ENCODE measurements around the gene TRAF5.

TRAF5 gene

DNA sequence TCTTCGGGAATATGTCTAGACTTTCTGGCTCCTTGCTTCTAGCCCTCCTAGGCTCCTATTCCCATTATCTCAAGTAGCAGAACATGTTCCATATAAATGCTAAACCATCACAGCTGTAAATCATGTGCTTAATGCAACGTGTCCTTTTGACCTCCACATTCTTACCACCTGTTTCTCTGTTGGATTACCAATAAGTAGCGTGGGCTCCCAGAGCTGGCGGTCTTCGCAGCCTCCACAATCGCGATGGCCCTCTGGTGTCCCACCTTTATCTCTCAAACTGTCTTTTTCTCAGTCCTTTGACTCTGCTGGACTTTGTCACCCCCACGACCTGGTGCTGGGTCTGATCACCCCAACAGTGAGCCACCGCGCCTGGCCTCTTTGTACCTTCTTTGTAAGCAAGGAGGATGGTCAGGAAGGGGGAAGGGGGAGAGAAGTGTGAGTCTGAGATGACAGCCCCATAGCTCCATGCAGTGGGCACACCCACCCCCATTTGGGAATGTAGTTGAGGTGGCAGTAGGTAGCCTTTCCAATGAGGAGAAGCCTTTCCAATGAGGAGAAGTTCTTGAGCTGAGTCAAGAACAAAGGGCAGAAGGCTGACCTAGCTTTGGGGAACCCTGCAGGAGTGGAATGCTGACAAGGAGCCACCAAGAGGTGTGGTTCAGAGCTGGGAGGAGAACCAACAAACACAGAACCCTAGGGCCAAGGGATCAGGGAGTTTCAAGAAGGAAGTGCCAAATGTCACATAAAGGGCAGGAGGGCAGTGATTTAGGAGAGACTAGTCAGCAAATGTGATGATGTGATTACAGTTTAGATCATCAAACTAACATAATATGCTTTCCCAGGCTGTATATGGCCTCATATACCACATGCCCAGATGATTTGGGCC lies 14.2 kb downstream of the TRAF5 start:
- H3K27ac ChIP-seq = no peak overlapping the region
- TF ChIP-seq, protein P1, sequence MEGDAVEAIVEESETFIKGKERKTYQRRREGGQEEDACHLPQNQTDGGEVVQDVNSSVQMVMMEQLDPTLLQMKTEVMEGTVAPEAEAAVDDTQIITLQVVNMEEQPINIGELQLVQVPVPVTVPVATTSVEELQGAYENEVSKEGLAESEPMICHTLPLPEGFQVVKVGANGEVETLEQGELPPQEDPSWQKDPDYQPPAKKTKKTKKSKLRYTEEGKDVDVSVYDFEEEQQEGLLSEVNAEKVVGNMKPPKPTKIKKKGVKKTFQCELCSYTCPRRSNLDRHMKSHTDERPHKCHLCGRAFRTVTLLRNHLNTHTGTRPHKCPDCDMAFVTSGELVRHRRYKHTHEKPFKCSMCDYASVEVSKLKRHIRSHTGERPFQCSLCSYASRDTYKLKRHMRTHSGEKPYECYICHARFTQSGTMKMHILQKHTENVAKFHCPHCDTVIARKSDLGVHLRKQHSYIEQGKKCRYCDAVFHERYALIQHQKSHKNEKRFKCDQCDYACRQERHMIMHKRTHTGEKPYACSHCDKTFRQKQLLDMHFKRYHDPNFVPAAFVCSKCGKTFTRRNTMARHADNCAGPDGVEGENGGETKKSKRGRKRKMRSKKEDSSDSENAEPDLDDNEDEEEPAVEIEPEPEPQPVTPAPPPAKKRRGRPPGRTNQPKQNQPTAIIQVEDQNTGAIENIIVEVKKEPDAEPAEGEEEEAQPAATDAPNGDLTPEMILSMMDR (conservative IDR thresholded peaks at IDR 0.05) = no peak

DNA sequence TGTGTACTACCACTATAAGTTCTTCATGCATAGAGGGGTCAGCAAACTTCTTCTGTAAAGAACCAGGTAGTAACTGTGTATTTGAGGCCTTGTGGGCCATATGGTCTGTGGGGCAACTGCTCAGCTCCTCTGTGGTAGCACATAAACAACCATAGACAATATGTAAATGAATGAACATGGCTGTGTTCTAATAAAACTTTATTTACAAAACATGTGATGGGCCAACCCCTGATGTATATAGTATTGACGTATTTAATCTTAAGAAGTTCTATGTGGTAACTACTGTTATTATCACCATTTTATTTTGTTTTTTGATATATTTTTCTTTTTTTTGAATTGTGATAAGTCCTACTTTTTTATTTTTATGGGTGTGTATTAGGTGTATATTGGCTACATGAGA lies 15.4 kb downstream of the TRAF5 start:
- TF ChIP-seq, protein P1 (conservative IDR thresholded peaks at IDR 0.05) = no peak
- H3K27ac ChIP-seq = no peak overlapping the region

DNA sequence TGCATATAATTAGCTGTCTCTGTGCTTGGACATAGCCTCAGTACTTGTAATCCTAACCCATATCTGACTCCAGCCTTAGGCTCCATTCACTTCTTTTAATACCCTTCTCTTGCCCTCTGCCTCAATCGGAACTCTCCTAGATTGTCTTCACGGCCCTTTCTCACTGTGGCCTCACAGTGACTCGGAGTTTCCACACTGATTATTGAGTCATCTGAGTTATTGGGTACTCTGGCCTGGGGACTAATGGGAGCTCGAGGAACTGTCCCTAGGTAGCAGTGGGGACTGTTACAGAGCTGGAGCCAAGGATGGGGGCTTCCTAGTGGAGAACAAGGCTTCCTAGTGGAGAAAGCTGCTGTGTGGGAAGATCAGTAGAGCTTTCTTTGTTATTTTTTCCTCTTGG lies 17.0 kb downstream of the TRAF5 start:
- peak overlapping the region; percentile 26; the same call in 1 of the 2 replicates for H3K27ac ChIP-seq
- TF ChIP-seq, protein P1 (conservative IDR thresholded peaks at IDR 0.05) = no peak

DNA sequence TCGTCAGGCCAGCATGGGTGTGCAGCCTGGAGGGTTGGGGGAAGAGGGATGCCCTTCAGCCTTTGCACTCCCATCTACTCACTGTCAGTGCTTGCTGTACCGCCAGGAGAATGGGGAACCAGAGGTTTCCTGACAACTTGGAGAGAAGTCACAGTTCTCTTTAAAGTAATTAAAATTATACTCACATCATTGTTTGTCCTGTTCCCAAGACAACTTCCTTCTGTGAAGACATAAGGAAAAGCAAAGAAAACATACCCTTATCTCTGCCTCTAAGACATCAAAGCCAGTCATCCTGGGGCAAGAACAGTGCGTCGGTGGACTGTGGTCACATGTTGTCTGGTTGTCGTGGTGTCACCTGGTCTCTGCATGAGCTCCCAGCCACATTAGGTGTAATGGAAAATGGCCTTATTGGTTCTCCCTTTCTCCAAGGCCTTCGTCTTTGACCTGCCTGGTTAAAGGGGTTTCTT lies 17.6 kb downstream of the TRAF5 start:
- TF ChIP-seq, protein P1 (conservative IDR thresholded peaks at IDR 0.05) = no peak
- H3K27ac ChIP-seq = peak overlapping the region; percentile 26; the same call in 1 of the 2 replicates

DNA sequence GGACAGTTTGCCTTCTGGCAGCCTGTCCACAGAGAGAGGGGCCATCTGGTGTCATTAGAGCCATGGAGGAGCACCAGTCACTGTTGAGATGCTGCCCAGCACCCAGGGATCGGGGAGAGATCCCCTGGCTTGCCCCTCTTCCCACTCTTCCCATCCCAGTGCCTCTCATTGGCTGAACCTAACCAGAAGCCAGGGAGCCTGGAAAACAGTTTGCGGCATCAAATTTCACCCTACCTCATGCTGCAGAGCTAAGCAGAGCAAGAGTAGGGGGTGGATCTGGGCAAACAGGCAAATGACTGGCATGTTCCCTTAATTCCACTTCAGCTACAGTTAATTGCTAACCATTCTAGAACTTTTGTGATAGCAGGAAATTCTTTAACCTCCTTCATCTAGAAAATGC lies 19.1 kb downstream of the TRAF5 start:
- TF ChIP-seq, protein P1 (conservative IDR thresholded peaks at IDR 0.05) = no peak
- H3K27ac ChIP-seq = no peak overlapping the region

DNA sequence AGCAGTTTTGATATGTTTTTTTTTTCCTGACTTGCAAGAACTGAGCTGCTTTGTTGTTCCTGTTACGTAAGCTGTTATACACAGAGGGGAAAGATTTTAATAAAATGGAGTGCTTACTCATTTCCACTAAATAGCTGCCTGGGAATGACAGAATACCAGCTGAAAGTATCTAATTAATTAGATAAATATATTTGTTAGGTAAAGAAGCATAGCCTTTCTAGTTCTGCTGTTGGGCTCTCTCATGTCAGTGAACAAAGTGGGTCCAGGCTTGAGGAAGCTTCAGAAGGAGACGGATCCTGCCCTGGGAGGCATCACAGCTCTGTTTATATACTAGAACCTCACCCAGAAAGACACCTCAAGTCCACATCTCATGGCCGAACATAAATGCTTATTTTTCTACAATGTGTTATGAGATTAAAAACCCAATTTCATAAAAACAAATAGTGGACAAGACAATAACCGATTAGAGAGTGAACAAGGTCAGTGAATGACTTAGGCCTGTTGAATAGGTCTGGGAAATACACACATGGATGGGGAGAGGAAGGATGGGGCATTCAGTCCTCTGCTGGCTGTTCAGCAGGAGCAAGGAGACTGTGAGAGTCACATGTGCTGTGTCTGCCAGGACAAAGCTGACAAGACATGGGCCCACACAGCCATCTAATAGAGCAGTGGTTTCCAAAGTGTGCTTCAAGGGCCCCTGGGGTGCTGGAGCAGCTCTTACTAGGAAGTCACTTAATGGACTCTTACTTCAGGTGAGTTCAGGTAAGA lies 20.6 kb downstream of the TRAF5 start:
- no peak overlapping the region for H3K27ac ChIP-seq
- TF ChIP-seq, protein P1 (conservative IDR thresholded peaks at IDR 0.05) = no peak

DNA sequence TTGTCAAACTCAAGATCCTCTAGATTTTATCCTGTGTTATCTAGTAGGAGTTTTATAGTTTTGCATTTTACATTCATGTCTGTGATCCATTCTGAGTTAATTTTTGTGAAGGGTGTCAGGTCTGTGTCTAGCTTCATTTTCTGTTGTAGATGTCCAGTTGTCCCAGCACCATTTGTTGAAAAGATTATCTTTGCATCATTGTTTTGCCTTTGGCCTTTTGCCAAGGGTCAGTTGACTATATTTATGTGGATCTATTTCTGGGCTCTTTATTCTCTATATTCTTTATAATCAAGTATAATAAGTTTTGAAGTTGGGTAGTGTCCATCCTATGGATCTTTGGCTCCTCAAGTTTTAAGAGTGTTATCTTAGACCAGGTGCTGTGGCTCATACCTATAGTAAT lies 21.9 kb downstream of the TRAF5 start:
- H3K27ac ChIP-seq = no peak overlapping the region
- TF ChIP-seq, protein P1 (conservative IDR thresholded peaks at IDR 0.05) = no peak

All from VCaP (cell line).